OCI-LY3 (cell line): ENCODE data around the gene WWOX.

ENCODE experiments used
- EZH2phosphoT487 ChIP-seq: fragments of 200-600 bp; shearing (Covaris generic); IDR thresholded peaks from 2 replicates; pipeline ENCODE4 v1.6.1; 2018; ENCODE audit warnings: antibody characterized with exemption, mixed run types, low read depth
- TF ChIP-seq, protein P1 (sequence below): fragments of 200-600, 300-600 bp; sonication (generic); IDR thresholded peaks from 2 replicates; pipeline ENCODE4 v1.5.1; 2014; ENCODE audit warnings: antibody characterized with exemption, low read length, low read depth

DNA sequence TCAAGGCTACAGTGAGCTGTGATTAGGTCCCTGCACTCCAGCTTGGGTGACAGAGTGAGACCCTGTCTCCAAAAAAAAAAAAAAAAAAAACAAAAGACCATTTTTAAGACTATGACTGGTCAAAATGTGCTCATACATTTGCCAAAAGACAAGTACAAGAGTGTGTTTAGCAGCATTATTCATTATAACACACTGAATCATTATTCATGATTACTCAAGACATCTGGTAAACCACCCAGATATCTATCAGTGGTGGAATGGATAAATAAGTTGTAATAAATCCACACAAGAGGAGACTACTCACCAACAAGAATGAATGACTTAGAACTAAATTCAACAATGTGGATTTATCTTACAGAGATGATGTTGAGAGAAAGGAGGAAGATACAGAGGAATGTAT lies 784.8 kb downstream of the WWOX start:
- TF ChIP-seq, protein P1, sequence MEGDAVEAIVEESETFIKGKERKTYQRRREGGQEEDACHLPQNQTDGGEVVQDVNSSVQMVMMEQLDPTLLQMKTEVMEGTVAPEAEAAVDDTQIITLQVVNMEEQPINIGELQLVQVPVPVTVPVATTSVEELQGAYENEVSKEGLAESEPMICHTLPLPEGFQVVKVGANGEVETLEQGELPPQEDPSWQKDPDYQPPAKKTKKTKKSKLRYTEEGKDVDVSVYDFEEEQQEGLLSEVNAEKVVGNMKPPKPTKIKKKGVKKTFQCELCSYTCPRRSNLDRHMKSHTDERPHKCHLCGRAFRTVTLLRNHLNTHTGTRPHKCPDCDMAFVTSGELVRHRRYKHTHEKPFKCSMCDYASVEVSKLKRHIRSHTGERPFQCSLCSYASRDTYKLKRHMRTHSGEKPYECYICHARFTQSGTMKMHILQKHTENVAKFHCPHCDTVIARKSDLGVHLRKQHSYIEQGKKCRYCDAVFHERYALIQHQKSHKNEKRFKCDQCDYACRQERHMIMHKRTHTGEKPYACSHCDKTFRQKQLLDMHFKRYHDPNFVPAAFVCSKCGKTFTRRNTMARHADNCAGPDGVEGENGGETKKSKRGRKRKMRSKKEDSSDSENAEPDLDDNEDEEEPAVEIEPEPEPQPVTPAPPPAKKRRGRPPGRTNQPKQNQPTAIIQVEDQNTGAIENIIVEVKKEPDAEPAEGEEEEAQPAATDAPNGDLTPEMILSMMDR = no peak
- no peak for TF ChIP-seq EZH2phosphoT487
